C4-2B (cell line): ENCODE data around the gene ZNF281.

Experiments used
- ZFX ChIP-seq: fragments of 450-650 bp; IDR thresholded peaks from 2 replicates; pipeline ENCODE4 v1.6.1; 2017
- TF ChIP-seq, protein P1 (sequence below): fragments of 450-650 bp; conservative IDR thresholded peaks from 2 replicates; pipeline ENCODE4 v1.5.1; 2017; ENCODE audit warnings: mild to moderate bottlenecking

DNA sequence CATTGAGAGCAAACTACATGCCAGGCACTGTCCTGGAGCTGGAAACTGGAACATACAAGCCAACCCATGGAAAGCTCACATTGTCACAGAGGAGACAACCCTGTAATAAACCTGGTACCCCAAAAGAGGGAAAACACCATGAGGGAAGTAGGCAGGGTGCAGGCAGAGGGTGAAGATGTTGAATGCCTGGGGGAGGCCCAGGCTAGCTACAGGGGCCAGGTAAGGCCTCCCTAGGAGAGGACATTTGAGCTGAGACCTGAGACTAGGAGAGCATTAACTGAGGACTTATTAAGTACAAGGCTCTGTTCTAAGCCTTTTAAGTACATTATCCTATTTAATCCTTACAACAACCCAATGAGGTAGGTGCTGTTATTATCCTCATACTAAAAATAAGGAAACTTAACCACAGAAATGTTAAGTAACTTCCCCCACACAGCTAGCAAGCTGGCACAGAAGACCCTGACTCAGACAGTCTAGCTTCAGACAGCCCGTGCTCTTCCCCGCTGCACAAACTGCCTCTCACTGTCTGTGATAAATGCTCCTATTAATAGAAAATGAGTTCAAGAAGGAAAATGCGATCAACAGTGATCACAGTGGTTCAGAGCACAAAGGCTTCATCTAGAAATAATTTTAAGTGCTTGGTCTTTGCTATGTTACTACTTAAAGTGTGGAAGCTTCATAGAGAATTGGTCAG is 41.8 kb downstream of the ZNF281 start:
- TF ChIP-seq, protein P1, sequence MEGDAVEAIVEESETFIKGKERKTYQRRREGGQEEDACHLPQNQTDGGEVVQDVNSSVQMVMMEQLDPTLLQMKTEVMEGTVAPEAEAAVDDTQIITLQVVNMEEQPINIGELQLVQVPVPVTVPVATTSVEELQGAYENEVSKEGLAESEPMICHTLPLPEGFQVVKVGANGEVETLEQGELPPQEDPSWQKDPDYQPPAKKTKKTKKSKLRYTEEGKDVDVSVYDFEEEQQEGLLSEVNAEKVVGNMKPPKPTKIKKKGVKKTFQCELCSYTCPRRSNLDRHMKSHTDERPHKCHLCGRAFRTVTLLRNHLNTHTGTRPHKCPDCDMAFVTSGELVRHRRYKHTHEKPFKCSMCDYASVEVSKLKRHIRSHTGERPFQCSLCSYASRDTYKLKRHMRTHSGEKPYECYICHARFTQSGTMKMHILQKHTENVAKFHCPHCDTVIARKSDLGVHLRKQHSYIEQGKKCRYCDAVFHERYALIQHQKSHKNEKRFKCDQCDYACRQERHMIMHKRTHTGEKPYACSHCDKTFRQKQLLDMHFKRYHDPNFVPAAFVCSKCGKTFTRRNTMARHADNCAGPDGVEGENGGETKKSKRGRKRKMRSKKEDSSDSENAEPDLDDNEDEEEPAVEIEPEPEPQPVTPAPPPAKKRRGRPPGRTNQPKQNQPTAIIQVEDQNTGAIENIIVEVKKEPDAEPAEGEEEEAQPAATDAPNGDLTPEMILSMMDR: no peak
- no peak for TF ChIP-seq ZFX
